ENCODE data around the gene RAB14. TPM values are rescaled to one million over a fixed set of nuclear protein-coding genes. Genes with fewer than 3 reads are reported as not detected.

RAB14 gene
- total RNA-seq, 3 donors from 2014 or later (not counting 1 experiment from before 2014, with no cell fraction given), result 46.2 to 67.6 (median 57.3) TPM

DNA sequence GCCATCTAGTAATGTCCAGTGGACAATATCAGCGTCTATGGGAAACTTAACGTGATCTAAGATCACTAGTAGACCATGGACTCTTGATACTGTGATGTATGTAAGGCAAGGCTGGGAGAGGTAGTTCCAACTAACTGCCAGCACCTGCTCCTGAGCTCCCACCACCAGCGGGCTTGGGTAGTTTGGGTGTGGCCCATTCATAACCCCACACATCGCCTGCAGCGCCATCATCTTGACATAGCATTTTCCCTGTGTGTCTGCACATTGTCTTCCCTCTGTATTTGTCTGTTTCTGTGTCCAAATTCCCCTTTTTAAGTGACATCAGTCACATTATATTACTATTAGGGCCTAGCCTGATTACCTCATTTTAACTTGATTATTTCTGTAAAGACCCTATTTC is 38.2 kb upstream of the RAB14 start:
- Histone ChIP-seq H3K9me3 (ENCODE audit: control insufficient read depth, insufficient read depth, low read length) (peaks cover 3% of the 10 kb centered on the region), H3K4me3 (ENCODE audit: low read length) (no peak overlapping the region), H3K27me3 (ENCODE audit: control insufficient read depth, insufficient read depth, low read length) (no peaks in the 10 kb centered on the region), H3K36me3 (ENCODE audit: control insufficient read depth, insufficient read depth, low read length) (no peaks in the 10 kb centered on the region), H3K27ac (ENCODE audit: low read length) (no peak overlapping the region), H3K4me1 (ENCODE audit: control insufficient read depth, insufficient read depth, low read length) (no peaks in the 10 kb centered on the region)
- 95% methylated on average over 5 of the region's 5 CpGs for WGBS (ENCODE audit: insufficient coverage)
- Mint-ChIP-seq H3K36me3 (peaks cover 10% of the 10 kb centered on the region), H3K4me1 (no peaks in the 10 kb centered on the region), H3K9me3 (peaks cover 2 to 3% of the 10 kb centered on the region in 2 donors), H3K27ac (no peak overlapping the region), H3K27me3 (ENCODE audit: low read depth in 2 of 2) (no peaks in the 10 kb centered on the region), H3K4me3 (no peak overlapping the region)
- TF ChIP-seq, protein P1, sequence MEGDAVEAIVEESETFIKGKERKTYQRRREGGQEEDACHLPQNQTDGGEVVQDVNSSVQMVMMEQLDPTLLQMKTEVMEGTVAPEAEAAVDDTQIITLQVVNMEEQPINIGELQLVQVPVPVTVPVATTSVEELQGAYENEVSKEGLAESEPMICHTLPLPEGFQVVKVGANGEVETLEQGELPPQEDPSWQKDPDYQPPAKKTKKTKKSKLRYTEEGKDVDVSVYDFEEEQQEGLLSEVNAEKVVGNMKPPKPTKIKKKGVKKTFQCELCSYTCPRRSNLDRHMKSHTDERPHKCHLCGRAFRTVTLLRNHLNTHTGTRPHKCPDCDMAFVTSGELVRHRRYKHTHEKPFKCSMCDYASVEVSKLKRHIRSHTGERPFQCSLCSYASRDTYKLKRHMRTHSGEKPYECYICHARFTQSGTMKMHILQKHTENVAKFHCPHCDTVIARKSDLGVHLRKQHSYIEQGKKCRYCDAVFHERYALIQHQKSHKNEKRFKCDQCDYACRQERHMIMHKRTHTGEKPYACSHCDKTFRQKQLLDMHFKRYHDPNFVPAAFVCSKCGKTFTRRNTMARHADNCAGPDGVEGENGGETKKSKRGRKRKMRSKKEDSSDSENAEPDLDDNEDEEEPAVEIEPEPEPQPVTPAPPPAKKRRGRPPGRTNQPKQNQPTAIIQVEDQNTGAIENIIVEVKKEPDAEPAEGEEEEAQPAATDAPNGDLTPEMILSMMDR (IDR thresholded peaks at IDR 0.05), result no peak
- no peak for ATAC-seq
- intact Hi-C loops (cut with micrococcal nuclease), result no loop called here
- no peak for DNase-seq

DNA sequence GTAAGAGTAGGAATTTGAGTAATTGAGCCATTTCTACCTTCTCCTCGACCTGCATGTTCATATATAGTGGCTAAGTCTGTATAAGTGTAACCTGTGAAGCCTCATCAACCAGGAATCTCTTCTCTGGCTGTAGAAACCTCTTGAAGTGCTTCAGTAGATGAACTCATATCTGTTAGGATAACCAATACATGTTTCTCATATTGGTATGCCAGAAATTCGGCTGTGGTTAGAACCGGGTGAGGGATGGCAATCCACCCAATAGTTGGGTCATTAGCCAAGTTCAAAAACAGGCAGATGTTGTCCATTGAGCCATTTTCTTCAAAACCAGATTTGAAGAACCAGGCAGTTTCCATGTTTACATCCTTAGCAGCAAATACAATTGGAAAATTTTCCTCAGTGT is 37.4 kb upstream of the RAB14 start:
- no peak overlapping the region for H3K4me3 ChIP-seq (ENCODE audit: low read length)
- ATAC-seq, result no peak
- Mint-ChIP-seq H3K4me1 (no peaks in the 10 kb centered on the region), H3K9me3 (peaks cover 2% of the 10 kb centered on the region in 2 donors), H3K36me3 (peaks cover 4% of the 10 kb centered on the region), H3K4me3 (no peak overlapping the region), H3K27me3 (ENCODE audit: low read depth in 2 of 2) (no peaks in the 10 kb centered on the region), H3K27ac (no peak overlapping the region)
- no peak overlapping the region for H3K27ac ChIP-seq (ENCODE audit: low read length)
- peaks cover 3% of the 10 kb centered on the region for H3K9me3 ChIP-seq (ENCODE audit: control insufficient read depth, insufficient read depth, low read length)
- intact Hi-C loops (cut with micrococcal nuclease), result no loop called here
- H3K4me1 ChIP-seq (ENCODE audit: control insufficient read depth, insufficient read depth, low read length), result no peaks in the 10 kb centered on the region
- WGBS (ENCODE audit: insufficient coverage), result 94% methylated on average over 3 of the region's 3 CpGs
- H3K27me3 ChIP-seq (ENCODE audit: control insufficient read depth, insufficient read depth, low read length), result no peaks in the 10 kb centered on the region
- H3K36me3 ChIP-seq (ENCODE audit: control insufficient read depth, insufficient read depth, low read length), result no peaks in the 10 kb centered on the region
- TF ChIP-seq, protein P1 (IDR thresholded peaks at IDR 0.05), result no peak
- DNase-seq, result no peak

DNA sequence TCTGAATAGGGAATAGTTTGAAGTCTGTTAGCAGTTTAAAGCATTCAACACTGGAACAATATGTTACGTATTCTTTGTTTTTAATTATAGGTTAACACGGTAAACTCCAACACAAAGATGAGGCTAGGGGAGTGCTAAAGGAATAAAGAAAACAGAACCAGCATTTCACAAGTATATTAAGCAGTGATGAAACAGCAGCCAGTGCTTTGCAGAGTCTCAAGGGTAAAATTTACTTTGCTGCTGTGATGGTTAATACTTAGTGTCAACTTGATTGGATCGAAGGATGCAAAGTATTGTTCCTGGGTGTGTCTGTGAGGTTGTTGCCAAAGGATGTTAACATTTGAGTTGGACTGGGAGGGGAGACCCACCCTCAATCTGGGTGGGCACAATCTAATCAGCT is 36.2 kb upstream of the RAB14 start:
- TF ChIP-seq, protein P1 (IDR thresholded peaks at IDR 0.05), result no peak
- no peaks in the 10 kb centered on the region for H3K4me1 ChIP-seq (ENCODE audit: control insufficient read depth, insufficient read depth, low read length)
- no peaks in the 10 kb centered on the region for H3K36me3 ChIP-seq (ENCODE audit: control insufficient read depth, insufficient read depth, low read length)
- Mint-ChIP-seq H3K27me3 (ENCODE audit: low read depth in 2 of 2) (no peaks in the 10 kb centered on the region), H3K27ac (no peak overlapping the region), H3K9me3 (no peaks in the 10 kb centered on the region), H3K36me3 (no peaks in the 10 kb centered on the region), H3K4me3 (no peak overlapping the region), H3K4me1 (no peaks in the 10 kb centered on the region)
- ATAC-seq, result no peak
- H3K4me3 ChIP-seq (ENCODE audit: low read length), result no peak overlapping the region
- intact Hi-C loops (cut with micrococcal nuclease), result no loop called here
- no peaks in the 10 kb centered on the region for H3K27me3 ChIP-seq (ENCODE audit: control insufficient read depth, insufficient read depth, low read length)
- no peak overlapping the region for H3K27ac ChIP-seq (ENCODE audit: low read length)
- no peaks in the 10 kb centered on the region for H3K9me3 ChIP-seq (ENCODE audit: control insufficient read depth, insufficient read depth, low read length)
- DNase-seq, result no peak
- WGBS (ENCODE audit: insufficient coverage), result 97% methylated on average over 2 of the region's 3 CpGs

DNA sequence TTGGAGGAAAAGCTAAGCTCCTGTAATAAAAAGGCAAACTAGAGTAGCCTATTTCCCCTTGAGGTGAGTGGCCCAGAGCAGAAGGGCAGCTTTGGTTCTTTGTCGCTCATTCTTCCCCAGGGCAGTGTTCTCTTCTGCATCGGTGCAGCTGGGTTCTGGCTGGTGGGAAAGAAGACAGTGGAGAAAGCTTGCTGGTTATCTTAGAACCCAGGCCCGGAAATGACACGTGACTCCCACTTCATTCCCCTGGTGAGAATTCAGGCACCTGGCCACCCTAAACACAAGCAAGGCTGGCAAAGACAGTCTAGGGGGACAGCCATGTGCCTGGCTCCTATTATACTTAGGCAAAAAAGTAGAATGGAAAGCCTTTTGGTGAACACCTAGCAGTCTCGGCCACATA is 33.8 kb upstream of the RAB14 start:
- Mint-ChIP-seq H3K4me3 (no peak overlapping the region), H3K27ac (no peak overlapping the region), H3K4me1 (no peaks in the 10 kb centered on the region), H3K27me3 (ENCODE audit: low read depth in 2 of 2) (no peaks in the 10 kb centered on the region), H3K9me3 (no peaks in the 10 kb centered on the region), H3K36me3 (peaks cover 8% of the 10 kb centered on the region)
- TF ChIP-seq, protein P1 (IDR thresholded peaks at IDR 0.05), result no peak
- 96% methylated on average over 5 of the region's 5 CpGs for WGBS (ENCODE audit: insufficient coverage)
- no peaks in the 10 kb centered on the region for H3K4me1 ChIP-seq (ENCODE audit: control insufficient read depth, insufficient read depth, low read length)
- no peak for ATAC-seq
- H3K27ac ChIP-seq (ENCODE audit: low read length), result no peak overlapping the region
- intact Hi-C loops (cut with micrococcal nuclease), result no loop called here
- H3K27me3 ChIP-seq (ENCODE audit: control insufficient read depth, insufficient read depth, low read length), result no peaks in the 10 kb centered on the region
- no peaks in the 10 kb centered on the region for H3K36me3 ChIP-seq (ENCODE audit: control insufficient read depth, insufficient read depth, low read length)
- H3K4me3 ChIP-seq (ENCODE audit: low read length), result no peak overlapping the region
- no peaks in the 10 kb centered on the region for H3K9me3 ChIP-seq (ENCODE audit: control insufficient read depth, insufficient read depth, low read length)
- DNase-seq, result no peak
